HepG2 (cell line): ENCODE data around the gene GNL1. TPM values are rescaled to one million over a fixed set of nuclear protein-coding genes. Genes with fewer than 3 reads are reported as not detected.
"Not testable (repeated sequence)": the region's sequence is repeated elsewhere in the genome, so short reads cannot be mapped to it uniquely, and the experiment has no call there.

ENCODE experiments used
- ATAC-seq: fragments of 200-7000 bp; cut with Tn5 transposase; 3 replicates; pipeline ENCODE4 v1.9.1; 2020; ENCODE audit warnings: mild to moderate bottlenecking, moderate library complexity
- BruUV-seq: library from RNA; stranded (reverse); fragments of 400-500 nt; replicated peaks from 2 replicates; lab custom pipeline; 2021; lab: Mats Ljungman, UMichigan
- CTCF ChIA-PET: fragments of 300-600 bp; formaldehyde crosslinking; extraction: SDS; loops from one replicate; lab custom pipeline; 2021; ENCODE audit warnings: low total read pairs, inconsistent platforms, low intra/inter-chr PET ratio; lab: Yijun Ruan, JAX
- POLR2A ChIA-PET: fragments of 350-600 bp; sonication (Branson Sonifier 250); formaldehyde crosslinking; loops from one replicate; lab custom pipeline; 2020; ENCODE audit warnings: antibody characterized with exemption, inconsistent platforms; lab: Yijun Ruan, JAX
- DNase-seq: peaks from one replicate; pipeline ENCODE4 v3.0.0-alpha.2; 2015; ENCODE audit warnings: low spot score
- FAIRE-seq: peaks from 3 replicates; lab custom pipeline; 2011; peaks lifted over from hg19 to GRCh38; lab: Jason Lieb, UNC
- H2AFZ ChIP-seq: one replicate; pipeline ENCODE4 v1.6.1; 2011; ENCODE audit warnings: low read length, inconsistent platforms
- H3K27ac ChIP-seq: fragments of 300-600 bp; 3 replicates; pipeline ENCODE4 v1.8.0; 2011; ENCODE audit warnings: mixed run types, mild to moderate bottlenecking, mixed read lengths, low read length, inconsistent platforms; ENCODE audit not compliant: insufficient read depth; ENCODE audit errors: extremely low read length
- H3K27me3 ChIP-seq, 2 experiments: fragments of 200-600 bp in 1 of 2; 2 replicates in 1 of 2; 3 replicates in 1 of 2; pipeline versions ENCODE4 v1.6.0 to v1.8.0; 2011; ENCODE audit warnings: low read length in 2 of 2, mild to moderate bottlenecking in 2 of 2, moderate library complexity in 2 of 2, inconsistent platforms in 1 of 2; ENCODE audit not compliant: insufficient read depth in 2 of 2, control insufficient read depth in 1 of 2
- H3K36me3 ChIP-seq, 2 experiments: fragments of 200-600 bp in 1 of 2; replicated peaks in 1 of 2; 2 replicates in 1 of 2; 3 replicates in 1 of 2; pipeline versions ENCODE4 v1.5.1 to v1.8.0; 2011; ENCODE audit warnings: low read length in 2 of 2, inconsistent platforms in 1 of 2; ENCODE audit not compliant: insufficient read depth in 2 of 2, control insufficient read depth in 1 of 2
- H3K4me1 ChIP-seq: 2 replicates; pipeline ENCODE4 v1.5.1; 2012; ENCODE audit warnings: low read length, inconsistent platforms; ENCODE audit not compliant: insufficient read depth
- H3K4me2 ChIP-seq: 2 replicates; pipeline ENCODE4 v1.6.0; 2011; ENCODE audit warnings: low read depth, low read length, inconsistent platforms
- H3K4me3 ChIP-seq, 3 experiments: fragments of 200-600 bp in 1 of 3; sonication (generic), shearing (Covaris generic) in 1 of 3; replicated peaks in 1 of 3; 2 replicates each; pipeline ENCODE4 v1.5.1; 2011 to 2016; ENCODE audit warnings: low read length in 3 of 3, inconsistent platforms in 2 of 3, low read depth in 2 of 3, mild to moderate bottlenecking in 2 of 3, control low read depth in 1 of 3, mixed read lengths in 1 of 3; ENCODE audit not compliant: insufficient read depth in 1 of 3
- H3K79me2 ChIP-seq: one replicate; pipeline ENCODE4 v1.6.1; 2011; ENCODE audit warnings: low read length, inconsistent platforms; ENCODE audit not compliant: insufficient read depth
- H3K9ac ChIP-seq: 2 replicates; pipeline ENCODE4 v1.6.0; 2011; ENCODE audit warnings: mild to moderate bottlenecking, low read depth, low read length, inconsistent platforms; ENCODE audit not compliant: insufficient read depth
- H3K9me3 ChIP-seq: 2 replicates; pipeline ENCODE4 v1.5.1; 2012; ENCODE audit warnings: mild to moderate bottlenecking, low read length
- H4K20me1 ChIP-seq: 2 replicates; pipeline ENCODE4 v1.6.0; 2011; ENCODE audit warnings: inconsistent platforms, mild to moderate bottlenecking, low read length, moderate library complexity; ENCODE audit not compliant: insufficient read depth
- ERF ChIP-seq: IDR thresholded peaks from 2 replicates; pipeline ENCODE4 v1.6.1; 2018; ENCODE audit warnings: missing biosample characterization, missing genetic modification reagents
- IRF2 ChIP-seq: IDR thresholded peaks from 2 replicates; pipeline ENCODE4 v1.6.1; 2018; ENCODE audit warnings: missing genetic modification reagents, missing compliant biosample characterization
- KDM4B ChIP-seq: sonication (generic); formaldehyde crosslinking; IDR thresholded peaks from 2 replicates; pipeline ENCODE4 v1.4.0; 2020; ENCODE audit warnings: missing genetic modification reagents
- MAFK ChIP-seq, 2 experiments: IDR thresholded peaks in 1 of 2; conservative IDR thresholded peaks in 1 of 2; 2 replicates each; pipeline ENCODE4 v1.6.1; 2011; ENCODE audit warnings: improper control_type of control experiment in 2 of 2, low read length in 2 of 2
- MIXL1 ChIP-seq: IDR thresholded peaks from 2 replicates; pipeline ENCODE4 v1.6.1; 2016
- MXD4 ChIP-seq: IDR thresholded peaks from 2 replicates; pipeline ENCODE4 v1.6.1; 2016; ENCODE audit warnings: mild to moderate bottlenecking, missing biosample characterization, missing genetic modification reagents
- NR2F6 ChIP-seq, 2 experiments: IDR thresholded peaks; 2 replicates each; pipeline ENCODE4 v1.6.1; 2016; ENCODE audit warnings: antibody characterized with exemption in 1 of 2, mild to moderate bottlenecking in 1 of 2
- POLR2A ChIP-seq, 2 experiments: IDR thresholded peaks; 2 replicates each; pipeline ENCODE4 v1.6.1; 2011; ENCODE audit warnings: low read depth in 2 of 2, low read length in 2 of 2, mild to moderate bottlenecking in 1 of 2, moderate library complexity in 1 of 2; ENCODE audit not compliant: insufficient read depth in 1 of 2
- RAD21 ChIP-seq: fragments of 450-650 bp; formaldehyde crosslinking; IDR thresholded peaks from 2 replicates; pipeline ENCODE4 v1.5.0; 2020; ENCODE audit warnings: mild to moderate bottlenecking
- RBM22 ChIP-seq: fragments of 200-400 bp; formaldehyde crosslinking; optimal IDR thresholded peaks from 2 replicates; pipeline ENCODE3; 2017; ENCODE audit warnings: mild to moderate bottlenecking, low read length, moderate library complexity
- REPIN1 ChIP-seq: sonication (generic); formaldehyde crosslinking; IDR thresholded peaks from 2 replicates; pipeline ENCODE4 v1.8.0; 2022; ENCODE audit warnings: missing genetic modification reagents, low read depth, mild to moderate bottlenecking, borderline replicate concordance
- SMC3 ChIP-seq: IDR thresholded peaks from 2 replicates; pipeline ENCODE4 v1.6.1; 2011; ENCODE audit warnings: low read length, improper control_type of control experiment
- STAG1 ChIP-seq: sonication (generic); formaldehyde crosslinking; IDR thresholded peaks from 2 replicates; pipeline ENCODE4 v1.4.0; 2020; ENCODE audit warnings: missing genetic modification reagents
- THAP11 ChIP-seq: IDR thresholded peaks from 2 replicates; pipeline ENCODE4 v1.6.1; 2016; ENCODE audit warnings: missing biosample characterization, missing genetic modification reagents
- XRCC5 ChIP-seq: fragments of 200-400 bp; formaldehyde crosslinking; optimal IDR thresholded peaks from 2 replicates; pipeline ENCODE3; 2017; ENCODE audit warnings: mild to moderate bottlenecking, low read length
- ZBTB20 ChIP-seq: sonication (generic); formaldehyde crosslinking; IDR thresholded peaks from 2 replicates; pipeline ENCODE4 v1.8.1; 2023; ENCODE audit warnings: missing genetic modification reagents, low read depth, mild to moderate bottlenecking, borderline replicate concordance
- ZFY ChIP-seq: sonication (generic); formaldehyde crosslinking; IDR thresholded peaks from 2 replicates; pipeline ENCODE4 v1.4.0; 2020; ENCODE audit warnings: missing genetic modification reagents
- ZNF124 ChIP-seq: sonication (generic); formaldehyde crosslinking; IDR thresholded peaks from 2 replicates; pipeline ENCODE4 v1.4.0; 2020; ENCODE audit warnings: missing genetic modification reagents
- ZNF605 ChIP-seq: sonication (generic); formaldehyde crosslinking; IDR thresholded peaks from 2 replicates; pipeline ENCODE4 v1.8.0; 2022; ENCODE audit warnings: mild to moderate bottlenecking, missing genetic modification reagents
- ZNF614 ChIP-seq: IDR thresholded peaks from 2 replicates; pipeline ENCODE4 v1.6.1; 2018; ENCODE audit warnings: missing biosample characterization, missing genetic modification reagents, inconsistent platforms, borderline replicate concordance
- ZNF792 ChIP-seq: IDR thresholded peaks from 2 replicates; pipeline ENCODE4 v1.6.1; 2016
- WGBS: methylation state at CpG from one replicate; pipeline ENCODE4 v1.1.6; 2017; ENCODE audit warnings: low lambda C conversion rate; 5-methylcytosine and 5-hydroxymethylcytosine counted together
- in situ Hi-C: cut with HindIII; loops from 2 replicates; pipeline ENCODE4 v1.10.0; 2017; ENCODE audit warnings: low pct_unique_long_range_greater_than_20kb; ENCODE audit not compliant: extremely low pct_ligation_motif_present
- intact Hi-C: fragments of 100-400 bp; cut with micrococcal nuclease; formaldehyde crosslinking; loops from one replicate; pipeline ENCODE4 v1.10.0; 2022; ENCODE audit not compliant: unreplicated experiment
- polyA plus RNA-seq, 8 experiments: library from polyadenylated mRNA; depleted of rRNA in 3 of 8; stranded (reverse) in 7 of 8; unstranded in 1 of 8; fragments of >200 nt; fragmentation: Illumina TruSeq in 4 of 8; extraction: Trizol in 4 of 8; gene quantifications; 2 replicates each; pipeline versions ENCODE4 v1.2.1 to v1.2.3, GENCODE V29; 2011 to 2016; ENCODE audit warnings: low read depth in 4 of 8, missing spikeins in 1 of 8, mixed read lengths in 1 of 8; ENCODE audit not compliant: insufficient read depth in 1 of 8
- total RNA-seq, 5 experiments: library from RNA; depleted of rRNA; stranded (reverse); fragments of >200 nt; fragmentation: Illumina TruSeq; extraction: Trizol; gene quantifications; 2 replicates each; pipeline ENCODE4 v1.2.3, GENCODE V29; 2016; ENCODE audit warnings: low read depth in 1 of 5
- TF ChIP-seq, protein P1 (sequence below): sonication (generic); IDR thresholded peaks from 2 replicates; pipeline ENCODE4 v1.6.1; 2016; ENCODE audit warnings: low read depth, borderline replicate concordance
- TF ChIP-seq, protein P2 (sequence below), 2 experiments: sonication (generic) in 1 of 2; formaldehyde crosslinking in 1 of 2; IDR thresholded peaks; 2 replicates each; pipeline versions ENCODE4 v1.4.0 to v1.6.1; 2018 to 2020; ENCODE audit warnings: missing genetic modification reagents in 2 of 2, borderline replicate concordance in 1 of 2, low read depth in 1 of 2, mild to moderate bottlenecking in 1 of 2, missing biosample characterization in 1 of 2

GNL1 gene
- total and polyA plus RNA-seq, 2 of the 13 experiments (the other 11 are each of a cell fraction or from before 2014, with no cell fraction given), result 35.0 to 55.6 TPM

DNA sequence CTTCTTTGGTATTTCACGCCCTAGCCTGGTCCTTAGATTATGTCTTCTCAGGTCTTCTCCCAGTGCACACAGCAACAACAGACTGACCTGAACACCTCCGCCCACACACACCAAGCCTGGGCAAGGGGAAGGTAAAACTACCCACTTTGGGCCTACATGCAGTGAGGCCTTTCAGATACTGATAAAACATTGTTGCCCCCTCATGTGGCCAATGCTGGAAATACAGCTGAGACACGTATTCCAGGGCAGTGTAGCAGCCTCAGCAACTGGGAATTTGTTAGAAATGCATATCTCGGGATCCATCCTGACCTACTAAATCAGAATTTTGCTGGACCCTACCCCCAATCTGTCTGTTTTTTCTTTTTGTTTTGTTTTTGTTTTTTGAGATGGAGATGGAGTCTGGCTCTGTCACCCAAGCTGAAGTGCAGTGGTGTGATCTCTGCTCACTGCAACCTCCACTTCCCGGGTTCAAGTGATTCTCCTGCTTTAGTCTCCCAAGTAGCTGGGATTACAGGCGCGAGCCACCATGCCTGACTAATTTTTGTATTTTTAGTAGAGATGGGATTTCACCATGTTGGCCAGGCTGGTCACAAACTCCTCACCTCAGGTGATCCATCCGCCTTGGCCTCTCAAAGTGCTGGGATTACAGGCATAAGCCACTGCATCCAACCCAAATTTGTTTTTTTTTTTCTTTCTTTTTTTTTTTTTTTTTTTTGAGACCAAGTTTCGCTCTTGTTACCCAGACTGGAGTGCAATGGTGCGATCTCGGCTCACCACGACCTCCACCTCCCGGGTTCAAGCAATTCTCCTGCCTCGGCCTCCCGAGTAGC lies 41.2 kb upstream of the GNL1 start:
- H3K27ac ChIP-seq; H3K27me3 ChIP-seq; in situ Hi-C loops; BruUV-seq; H3K9me3 ChIP-seq; H3K9ac ChIP-seq; H3K4me3 ChIP-seq; H3K4me1 ChIP-seq; H3K4me2 ChIP-seq; H3K79me2 ChIP-seq; H2AFZ ChIP-seq; H4K20me1 ChIP-seq; TF ChIP-seq NR2F6 (IDR thresholded peaks at IDR 0.05): not testable (repeated sequence)
- intact Hi-C loops, result loop anchor here (1.0 to 2.0 kb wide), 2 partner anchors 56 to 115 kb away; no protein-coding TSS in a partner anchor
- peak; percentile 81 for DNase-seq
- WGBS, result 81% methylated on average over 15 of the region's 15 CpGs
- ChIA-PET CTCF (interaction anchor here (0.6 to 2.4 kb wide), 6 partner anchors 52 to 142 kb away, joined by 3 to 19 read pairs (median 4); partner anchors contain the start of gene DHX16), POLR2A (interaction anchor here (0.6 to 10.8 kb wide), 12 partner anchors 9 to 75 kb away, joined by 3 to 172 read pairs (median 6); partner anchors contain the start of genes ABCF1, DHX16, GNL1 and MRPS18B)
- ATAC-seq, result peak; percentile 83
- H3K36me3 ChIP-seq, result peaks cover 13 to 29% of the 10 kb centered on the region in 2 experiments; a peak in 4 of 5 replicates
- FAIRE-seq, result peak; percentile 91
- TF ChIP-seq THAP11, result peak; percentile 31; the same call in 1 of the 2 replicates
- TF ChIP-seq MXD4, result peak; percentile 47; the same call in 1 of the 2 replicates
- 0 out of 2 replicates have a peak, but pooled peaks have one; percentile 37 for TF ChIP-seq ZNF614
- 0 out of 2 replicates have a peak, but pooled peaks have one; percentile 17 for TF ChIP-seq NR2F6 (CRISPR knock-in tag; IDR thresholded peaks at IDR 0.05)
- peak; percentile 60 for TF ChIP-seq RAD21 (CRISPR knock-in tag)
- TF ChIP-seq ZBTB20 (CRISPR knock-in tag), result peak; percentile 37; the same call in 1 of the 2 replicates
- TF ChIP-seq ZFY, result peak; percentile 79
- TF ChIP-seq, protein P1, sequence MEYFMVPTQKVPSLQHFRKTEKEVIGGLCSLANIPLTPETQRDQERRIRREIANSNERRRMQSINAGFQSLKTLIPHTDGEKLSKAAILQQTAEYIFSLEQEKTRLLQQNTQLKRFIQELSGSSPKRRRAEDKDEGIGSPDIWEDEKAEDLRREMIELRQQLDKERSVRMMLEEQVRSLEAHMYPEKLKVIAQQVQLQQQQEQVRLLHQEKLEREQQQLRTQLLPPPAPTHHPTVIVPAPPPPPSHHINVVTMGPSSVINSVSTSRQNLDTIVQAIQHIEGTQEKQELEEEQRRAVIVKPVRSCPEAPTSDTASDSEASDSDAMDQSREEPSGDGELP, result peak; percentile 32; the same call in 1 of the 2 replicates
- TF ChIP-seq MIXL1 (CRISPR knock-in tag), result peak; percentile 53; the same call in 1 of the 2 replicates
- TF ChIP-seq POLR2A (IDR thresholded peaks at IDR 0.05; ENCODE audit: insufficient read depth in 1 of 2, low read depth in 2 of 2, low read length in 2 of 2), result peak; percentile 47 to 60; a peak in 2 of 4 replicates
- TF ChIP-seq, protein P2, sequence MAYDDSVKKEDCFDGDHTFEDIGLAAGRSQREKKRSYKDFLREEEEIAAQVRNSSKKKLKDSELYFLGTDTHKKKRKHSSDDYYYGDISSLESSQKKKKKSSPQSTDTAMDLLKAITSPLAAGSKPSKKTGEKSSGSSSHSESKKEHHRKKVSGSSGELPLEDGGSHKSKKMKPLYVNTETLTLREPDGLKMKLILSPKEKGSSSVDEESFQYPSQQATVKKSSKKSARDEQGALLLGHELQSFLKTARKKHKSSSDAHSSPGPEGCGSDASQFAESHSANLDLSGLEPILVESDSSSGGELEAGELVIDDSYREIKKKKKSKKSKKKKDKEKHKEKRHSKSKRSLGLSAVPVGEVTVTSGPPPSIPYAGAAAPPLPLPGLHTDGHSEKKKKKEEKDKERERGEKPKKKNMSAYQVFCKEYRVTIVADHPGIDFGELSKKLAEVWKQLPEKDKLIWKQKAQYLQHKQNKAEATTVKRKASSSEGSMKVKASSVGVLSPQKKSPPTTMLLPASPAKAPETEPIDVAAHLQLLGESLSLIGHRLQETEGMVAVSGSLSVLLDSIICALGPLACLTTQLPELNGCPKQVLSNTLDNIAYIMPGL (CRISPR knock-in tag; IDR thresholded peaks at IDR 0.05; ENCODE audit: borderline replicate concordance in 1 of 2, low read depth in 1 of 2), result peak; percentile 47 to 60; a peak in 2 of 4 replicates
- peak; percentile 57 for TF ChIP-seq RBM22
- peak; percentile 46; the same call in 1 of the 2 replicates for TF ChIP-seq IRF2
- peak; percentile 78 for TF ChIP-seq XRCC5
- TF ChIP-seq SMC3, result peak; percentile 79
- TF ChIP-seq MAFK (conservative IDR thresholded peaks at IDR 0.05 in 1 of 2, IDR thresholded peaks at IDR 0.05 in 1 of 2; ENCODE audit: low read length in 2 of 2), result peak; percentile 27 to 30; a peak in 2 of 4 replicates
- TF ChIP-seq STAG1 (CRISPR knock-in tag), result peak; percentile 67
- 0 out of 2 replicates have a peak, but pooled peaks have one; percentile 21 for TF ChIP-seq KDM4B
- TF ChIP-seq ZNF124 (CRISPR knock-in tag), result peak; percentile 31; the same call in 1 of the 2 replicates
- TF ChIP-seq ZNF605 (CRISPR knock-in tag), result 0 out of 2 replicates have a peak, but pooled peaks have one; percentile 36
- 0 out of 2 replicates have a peak, but pooled peaks have one; percentile 55 for TF ChIP-seq ZNF792 (CRISPR knock-in tag)
- peak; percentile 68; the same call in 1 of the 2 replicates for TF ChIP-seq ERF
- TF ChIP-seq REPIN1 (CRISPR knock-in tag), result peak; percentile 61; the same call in 1 of the 2 replicates
